GM10266 (cell line): Measurements from ENCODE around the gene KIF25.

ENCODE experiments used
- DNase-seq: peaks from one replicate; pipeline ENCODE4 v3.0.0; 2012; ENCODE audit errors: extremely low spot score
- CTCF ChIP-seq: IDR thresholded peaks from 2 replicates; pipeline ENCODE4 v1.5.1; 2012; ENCODE audit warnings: mild to moderate bottlenecking, low read depth; ENCODE audit not compliant: control insufficient read depth, insufficient read depth; ENCODE audit errors: missing control alignments

Gene KIF25

GRCh38 chr6:168062346-168063289 lies 65.1 kb downstream of the KIF25 start:
- no peak for TF ChIP-seq CTCF
- DNase-seq: no peak

- no peak for DNase-seq
- no peak for TF ChIP-seq CTCF
These were observed 66.0 kb downstream of the KIF25 start for GRCh38 chr6:168063431-168063830.

- no peak for TF ChIP-seq CTCF
These were observed 66.8 kb downstream of the KIF25 start for GRCh38 chr6:168064226-168064807.

GRCh38 chr6:168067081-168067759 lies 69.7 kb downstream of the KIF25 start:
- TF ChIP-seq CTCF: no peak
- DNase-seq: no peak

More at GRCh38 chr6:168064226-168064807, 66.8 kb downstream of the KIF25 start:
- DNase-seq: no peak

- no peak for DNase-seq
- no peak for TF ChIP-seq CTCF
These were observed 73.3 kb downstream of the KIF25 start for GRCh38 chr6:168070804-168071203.

GRCh38 chr6:168071620-168072019 lies 74.1 kb downstream of the KIF25 start:
- DNase-seq: no peak
- TF ChIP-seq CTCF: no peak
